ENCODE measurements around the gene GRID2. TPM values are rescaled to one million over a fixed set of nuclear protein-coding genes. Genes with fewer than 3 reads are reported as not detected.

The GRID2 gene
- total RNA-seq, 2 donors from 2014 or later: 27.3 to 40.4 TPM

GRCh38 chr4:93635943-93636342 lies 1332.2 kb downstream of the GRID2 start:
- H3K9me3 Mint-ChIP-seq: peaks cover 3% of the 10 kb centered on the region
- H3K4me1 Mint-ChIP-seq: peaks cover 8% of the 10 kb centered on the region
- no peak overlapping the region for H3K27ac ChIP-seq (ENCODE audit: low read depth, low read length)
- no peak overlapping the region for H3K4me3 Mint-ChIP-seq
- H3K36me3 ChIP-seq (ENCODE audit: control insufficient read depth, insufficient read depth, low read length): no peaks in the 10 kb centered on the region
- no peaks in the 10 kb centered on the region for H3K4me1 ChIP-seq (ENCODE audit: control insufficient read depth, insufficient read depth, low read length)
- H3K27ac Mint-ChIP-seq: no peak overlapping the region
- peaks cover 3% of the 10 kb centered on the region for H3K36me3 Mint-ChIP-seq (ENCODE audit: low read depth)
- no peak overlapping the region for H3K4me3 ChIP-seq (ENCODE audit: low read length)
- no peaks in the 10 kb centered on the region for H3K27me3 Mint-ChIP-seq (ENCODE audit: insufficient read depth)
- DNase-seq: no peak
- H3K9ac ChIP-seq (ENCODE audit: extremely low read depth, low read length, poor library complexity, severe bottlenecking): no peak overlapping the region
- TF ChIP-seq, protein P1, sequence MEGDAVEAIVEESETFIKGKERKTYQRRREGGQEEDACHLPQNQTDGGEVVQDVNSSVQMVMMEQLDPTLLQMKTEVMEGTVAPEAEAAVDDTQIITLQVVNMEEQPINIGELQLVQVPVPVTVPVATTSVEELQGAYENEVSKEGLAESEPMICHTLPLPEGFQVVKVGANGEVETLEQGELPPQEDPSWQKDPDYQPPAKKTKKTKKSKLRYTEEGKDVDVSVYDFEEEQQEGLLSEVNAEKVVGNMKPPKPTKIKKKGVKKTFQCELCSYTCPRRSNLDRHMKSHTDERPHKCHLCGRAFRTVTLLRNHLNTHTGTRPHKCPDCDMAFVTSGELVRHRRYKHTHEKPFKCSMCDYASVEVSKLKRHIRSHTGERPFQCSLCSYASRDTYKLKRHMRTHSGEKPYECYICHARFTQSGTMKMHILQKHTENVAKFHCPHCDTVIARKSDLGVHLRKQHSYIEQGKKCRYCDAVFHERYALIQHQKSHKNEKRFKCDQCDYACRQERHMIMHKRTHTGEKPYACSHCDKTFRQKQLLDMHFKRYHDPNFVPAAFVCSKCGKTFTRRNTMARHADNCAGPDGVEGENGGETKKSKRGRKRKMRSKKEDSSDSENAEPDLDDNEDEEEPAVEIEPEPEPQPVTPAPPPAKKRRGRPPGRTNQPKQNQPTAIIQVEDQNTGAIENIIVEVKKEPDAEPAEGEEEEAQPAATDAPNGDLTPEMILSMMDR (conservative IDR thresholded peaks at IDR 0.05): no peak
- no peaks in the 10 kb centered on the region for H3K9me3 ChIP-seq (ENCODE audit: control insufficient read depth, low read length)
- H3K27me3 ChIP-seq (ENCODE audit: control insufficient read depth, insufficient read depth, low read length, poor library complexity, severe bottlenecking): no peaks in the 10 kb centered on the region

GRCh38 chr4:93645120-93645519 lies 1341.4 kb downstream of the GRID2 start:
- no peak overlapping the region for H3K27ac ChIP-seq (ENCODE audit: low read depth, low read length)
- no peaks in the 10 kb centered on the region for H3K9me3 Mint-ChIP-seq
- no peaks in the 10 kb centered on the region for H3K4me1 Mint-ChIP-seq
- H3K27me3 ChIP-seq (ENCODE audit: control insufficient read depth, insufficient read depth, low read length, poor library complexity, severe bottlenecking): peaks cover 6% of the 10 kb centered on the region
- H3K9ac ChIP-seq (ENCODE audit: extremely low read depth, low read length, poor library complexity, severe bottlenecking): no peak overlapping the region
- no peak overlapping the region for H3K4me3 Mint-ChIP-seq
- H3K4me3 ChIP-seq (ENCODE audit: low read length): no peak overlapping the region
- no peak overlapping the region for H3K27ac Mint-ChIP-seq
- no peaks in the 10 kb centered on the region for H3K9me3 ChIP-seq (ENCODE audit: control insufficient read depth, low read length)
- no peaks in the 10 kb centered on the region for H3K4me1 ChIP-seq (ENCODE audit: control insufficient read depth, insufficient read depth, low read length)
- TF ChIP-seq, protein P1 (conservative IDR thresholded peaks at IDR 0.05): no peak
- no peak for DNase-seq
- H3K36me3 Mint-ChIP-seq (ENCODE audit: low read depth): no peaks in the 10 kb centered on the region
- H3K27me3 Mint-ChIP-seq (ENCODE audit: insufficient read depth): no peaks in the 10 kb centered on the region
- H3K36me3 ChIP-seq (ENCODE audit: control insufficient read depth, insufficient read depth, low read length): no peaks in the 10 kb centered on the region
- 91 to 95% methylated on average over 2 to 3 of the region's 3 CpGs for WGBS, 2 experiments (ENCODE audit: insufficient coverage in 1 of 2, insufficient read length in 1 of 2)

DNA sequence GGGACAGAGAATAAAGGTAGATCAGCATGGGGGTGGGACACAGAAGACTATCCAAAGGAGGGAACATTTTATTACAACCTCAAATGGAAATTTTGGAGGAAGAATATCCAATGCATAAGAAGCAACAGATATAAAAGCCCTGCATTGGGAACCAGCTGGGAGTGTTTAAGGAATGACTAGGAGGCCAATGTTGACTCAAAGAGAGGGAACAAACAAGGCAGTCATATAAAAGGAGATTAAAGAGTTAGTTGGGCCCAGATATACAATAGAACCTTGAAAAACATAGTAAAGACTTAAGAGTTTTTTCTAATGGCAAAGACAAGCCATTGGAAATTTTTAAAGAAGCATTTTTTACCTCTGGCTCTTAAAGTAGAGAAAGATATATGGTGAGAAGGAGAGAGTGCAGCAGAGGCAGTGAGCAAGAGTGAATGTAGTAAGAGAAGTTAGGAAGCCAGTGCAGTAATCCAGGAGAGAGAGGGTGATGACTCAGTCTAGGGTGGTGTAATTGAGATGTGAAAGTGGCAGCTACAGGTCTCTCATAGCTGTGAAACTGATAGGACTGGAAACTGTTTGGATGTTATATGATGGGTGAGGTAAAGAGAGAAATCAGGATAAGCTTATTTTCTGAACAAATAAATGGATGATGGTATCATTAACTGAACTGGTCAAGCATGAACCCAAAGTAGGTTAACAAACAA lies 1342.6 kb downstream of the GRID2 start:
- Mint-ChIP-seq H3K27ac (no peak overlapping the region), H3K9me3 (no peaks in the 10 kb centered on the region), H3K4me1 (no peaks in the 10 kb centered on the region), H3K4me3 (no peak overlapping the region), H3K27me3 (ENCODE audit: insufficient read depth) (no peaks in the 10 kb centered on the region), H3K36me3 (ENCODE audit: low read depth) (no peaks in the 10 kb centered on the region)
- no peak overlapping the region for H3K4me3 ChIP-seq (ENCODE audit: low read length)
- H3K9ac ChIP-seq (ENCODE audit: extremely low read depth, low read length, poor library complexity, severe bottlenecking): no peak overlapping the region
- DNase-seq: no peak
- H3K36me3 ChIP-seq (ENCODE audit: control insufficient read depth, insufficient read depth, low read length): no peaks in the 10 kb centered on the region
- H3K27me3 ChIP-seq (ENCODE audit: control insufficient read depth, insufficient read depth, low read length, poor library complexity, severe bottlenecking): peaks cover 6% of the 10 kb centered on the region
- H3K27ac ChIP-seq (ENCODE audit: low read depth, low read length): no peak overlapping the region
- H3K9me3 ChIP-seq (ENCODE audit: control insufficient read depth, low read length): no peaks in the 10 kb centered on the region
- TF ChIP-seq, protein P1 (conservative IDR thresholded peaks at IDR 0.05): no peak
- no peaks in the 10 kb centered on the region for H3K4me1 ChIP-seq (ENCODE audit: control insufficient read depth, insufficient read depth, low read length)
